ENCODE measurements around the gene ZNF462.

The ZNF462 gene

DNA sequence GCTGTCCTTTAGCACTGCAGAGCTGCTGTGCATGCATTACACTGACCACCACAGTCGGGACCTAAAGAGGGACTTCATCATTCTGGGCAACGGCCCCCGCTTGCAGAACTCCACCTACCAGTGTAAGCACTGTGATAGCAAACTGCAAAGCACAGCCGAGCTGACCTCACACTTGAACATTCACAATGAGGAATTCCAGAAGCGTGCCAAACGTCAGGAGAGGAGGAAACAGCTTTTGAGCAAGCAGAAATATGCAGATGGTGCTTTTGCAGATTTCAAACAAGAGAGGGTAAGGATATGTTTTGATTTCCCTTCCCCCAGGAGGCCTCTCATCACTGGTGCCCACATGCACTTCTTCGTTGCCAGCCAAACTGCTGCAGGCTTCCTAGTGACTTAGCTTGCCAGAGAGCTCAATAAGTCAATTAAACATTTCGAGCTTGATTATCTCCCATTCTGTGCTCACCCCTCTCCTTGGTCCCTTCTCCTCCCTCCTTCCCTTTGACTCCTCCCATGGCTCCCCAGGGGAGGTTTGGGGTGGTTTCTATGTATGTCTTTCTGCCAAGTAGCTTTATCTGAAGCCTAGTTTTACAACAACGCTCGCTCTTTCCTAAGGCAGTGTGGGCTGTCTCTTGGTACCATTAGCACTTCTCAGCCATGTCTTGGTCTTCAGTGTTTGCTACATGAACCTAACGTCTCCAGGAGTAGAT lies 66.7 kb downstream of the ZNF462 start:
- DNase-seq (ENCODE audit: low spot score), result peak; percentile 10

DNA sequence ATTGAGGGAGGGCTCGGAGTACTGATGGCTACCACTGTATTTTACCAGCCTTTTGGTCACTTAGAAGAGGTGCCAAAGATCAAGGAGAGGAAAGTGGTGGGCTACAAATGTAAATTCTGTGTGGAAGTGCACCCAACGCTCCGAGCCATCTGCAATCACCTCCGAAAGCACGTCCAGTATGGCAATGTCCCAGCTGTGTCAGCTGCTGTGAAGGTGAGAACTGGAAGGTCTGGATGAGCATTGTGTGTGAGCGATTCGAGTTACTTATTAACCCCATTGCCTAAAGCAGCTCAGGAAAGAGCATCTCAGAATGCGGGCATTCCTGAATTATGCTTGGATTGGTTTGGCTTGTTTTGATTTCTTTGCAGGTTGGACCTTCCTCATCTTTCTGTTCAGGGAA lies 67.5 kb downstream of the ZNF462 start:
- DNase-seq (ENCODE audit: low spot score), result no peak

DNA sequence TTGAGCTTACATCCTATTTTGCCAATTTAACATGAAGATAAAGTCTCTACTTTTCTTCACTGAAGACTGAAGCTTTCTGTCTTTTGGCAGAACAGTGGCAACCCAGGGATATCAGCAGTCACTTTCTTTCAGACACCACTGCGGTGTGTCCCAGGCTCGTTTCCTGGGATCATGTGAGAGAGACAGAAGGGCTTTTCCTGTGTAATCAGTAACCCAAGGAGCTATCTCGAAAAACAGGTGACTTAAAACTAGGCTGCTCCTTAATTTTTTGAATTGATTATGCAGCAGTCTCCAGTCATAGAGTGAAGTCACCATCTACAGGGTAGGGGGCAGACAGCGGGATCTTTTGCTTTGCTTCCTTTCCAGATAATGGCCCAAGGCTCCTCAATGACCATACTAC lies 68.5 kb downstream of the ZNF462 start:
- no peak for DNase-seq (ENCODE audit: low spot score)

DNA sequence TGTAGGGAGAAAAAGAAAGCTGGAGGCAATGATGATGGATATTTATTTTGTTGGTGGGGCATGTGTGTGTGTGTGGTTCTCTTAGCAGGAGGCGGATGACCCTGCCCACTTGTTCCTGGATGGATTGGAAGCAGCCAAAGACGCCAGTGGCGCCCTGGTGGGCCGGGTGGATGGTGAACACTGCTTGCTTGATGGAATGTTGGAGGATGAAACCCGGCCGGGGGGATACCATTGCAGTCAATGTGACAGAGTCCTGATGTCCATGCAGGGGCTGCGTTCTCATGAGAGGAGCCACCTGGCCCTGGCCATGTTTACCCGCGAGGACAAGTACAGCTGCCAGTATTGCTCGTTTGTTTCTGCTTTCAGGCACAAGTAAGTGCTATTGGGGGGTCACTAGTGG lies 69.2 kb downstream of the ZNF462 start:
- DNase-seq (ENCODE audit: low spot score), result no peak

DNA sequence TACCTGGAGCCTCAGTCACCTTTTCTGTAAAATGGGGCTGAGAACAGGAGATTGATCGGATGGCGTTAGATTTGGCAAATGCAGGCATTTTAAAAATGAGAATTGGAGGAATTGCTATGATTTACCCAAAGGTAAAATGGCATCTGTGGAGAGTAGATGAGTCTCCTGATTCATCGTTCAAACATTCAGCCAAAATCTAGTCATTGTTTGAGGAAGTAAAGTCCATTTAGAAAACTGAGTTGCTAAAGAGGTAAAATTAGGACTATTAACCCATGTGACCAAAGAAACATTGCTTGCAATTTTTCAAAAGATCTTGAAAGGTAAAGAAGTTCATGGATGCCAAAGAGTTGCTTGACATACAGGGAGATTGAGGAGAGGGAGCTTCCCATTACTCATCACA lies 69.7 kb downstream of the ZNF462 start:
- no peak for DNase-seq (ENCODE audit: low spot score)

DNA sequence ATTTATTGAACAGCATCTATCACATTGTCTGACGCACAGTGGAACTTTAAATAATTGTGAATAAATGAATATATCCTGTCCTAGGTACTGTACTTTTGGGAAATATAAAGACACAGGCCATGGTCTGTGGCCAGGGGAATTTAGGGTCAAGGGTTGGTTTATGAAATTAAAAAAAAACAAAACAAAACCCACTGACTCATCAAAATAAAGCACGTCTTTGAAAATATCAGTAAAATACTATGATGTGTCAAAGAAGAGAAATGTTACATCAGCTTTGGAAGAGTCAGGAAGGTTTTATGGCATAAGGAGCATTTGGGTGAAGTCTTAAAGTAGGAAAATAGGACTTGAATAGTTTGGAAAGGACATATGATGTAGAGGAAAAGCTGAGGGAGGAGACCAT lies 70.5 kb downstream of the ZNF462 start:
- no peak for DNase-seq (ENCODE audit: low spot score)

DNA sequence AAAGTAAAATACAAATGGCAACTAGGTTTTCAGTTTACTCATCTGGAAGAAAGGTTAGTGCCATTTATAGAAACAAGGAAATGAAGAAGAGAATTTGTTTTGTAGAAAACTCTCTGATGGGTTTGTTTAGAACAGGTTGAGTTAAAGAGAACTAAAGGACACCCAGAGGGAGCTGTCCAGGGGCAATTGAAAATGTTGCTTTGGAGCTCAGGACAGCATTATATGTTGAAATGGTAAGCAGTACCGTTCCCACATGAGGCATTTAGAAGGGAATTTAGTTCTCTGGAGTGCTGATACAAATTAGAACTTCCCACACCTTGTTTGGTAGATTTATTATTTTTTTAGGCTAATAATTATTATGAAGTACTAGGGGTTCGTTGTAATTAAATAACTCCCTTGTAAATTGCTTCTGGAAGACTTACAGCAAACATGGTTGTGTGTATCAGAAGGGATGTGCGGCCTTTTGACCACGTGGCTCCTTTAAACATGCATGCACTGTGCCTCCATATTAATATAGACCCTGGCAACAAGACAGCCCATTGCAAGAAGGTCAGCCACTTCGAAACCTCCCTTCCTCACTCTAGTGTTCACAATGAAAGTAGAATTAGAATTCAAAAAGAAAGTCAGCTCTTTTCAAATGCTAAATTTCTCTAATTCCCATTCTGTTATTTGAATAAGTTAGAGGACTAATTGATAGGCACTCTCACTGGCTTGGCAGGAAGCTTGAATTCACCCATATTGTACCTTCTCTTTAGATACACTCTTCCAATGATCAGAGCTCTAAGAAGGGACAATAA lies 71.7 kb downstream of the ZNF462 start:
- DNase-seq (ENCODE audit: low spot score), result no peak

DNA sequence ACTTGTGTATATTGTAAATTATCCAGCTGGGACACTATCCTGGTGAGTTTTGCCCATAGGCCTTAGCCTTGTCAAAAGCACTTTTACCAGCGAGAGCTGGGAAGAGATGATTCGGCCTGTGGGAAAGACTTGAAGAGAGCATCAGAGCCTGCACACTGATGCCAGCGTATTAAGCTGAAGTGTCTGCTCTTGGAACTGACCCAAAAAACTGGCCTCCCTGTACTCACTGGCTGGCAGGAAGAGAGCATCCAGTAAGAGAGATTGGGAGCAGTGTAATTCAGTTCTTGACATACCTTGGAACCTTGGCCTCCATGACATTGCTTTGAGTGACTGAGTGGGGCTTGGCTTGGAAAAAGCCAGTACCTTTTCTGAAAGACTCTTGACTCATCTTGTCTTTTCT lies 73.7 kb downstream of the ZNF462 start:
- DNase-seq (ENCODE audit: low spot score), result no peak

DNA sequence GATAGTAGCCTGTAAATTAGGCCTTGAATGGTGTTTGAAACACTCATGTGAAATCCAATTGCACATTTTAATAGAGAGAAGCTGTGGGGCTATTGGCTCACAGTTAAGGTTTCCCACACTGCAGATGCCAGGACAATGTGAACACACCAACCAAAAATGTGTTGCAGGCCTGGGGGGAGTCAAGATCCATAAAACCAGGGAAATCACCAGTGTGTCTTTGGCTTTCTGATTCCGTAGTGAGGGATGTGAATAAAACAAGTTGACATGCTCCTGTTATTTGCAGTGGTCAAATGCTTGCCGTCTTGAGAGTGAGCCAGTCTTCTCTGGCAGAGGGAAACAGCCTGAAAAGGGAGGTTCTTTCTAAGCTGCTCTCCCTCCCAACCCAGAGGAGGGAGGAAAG lies 79.0 kb downstream of the ZNF462 start:
- peak; percentile 13 for DNase-seq (ENCODE audit: low spot score)

DNA sequence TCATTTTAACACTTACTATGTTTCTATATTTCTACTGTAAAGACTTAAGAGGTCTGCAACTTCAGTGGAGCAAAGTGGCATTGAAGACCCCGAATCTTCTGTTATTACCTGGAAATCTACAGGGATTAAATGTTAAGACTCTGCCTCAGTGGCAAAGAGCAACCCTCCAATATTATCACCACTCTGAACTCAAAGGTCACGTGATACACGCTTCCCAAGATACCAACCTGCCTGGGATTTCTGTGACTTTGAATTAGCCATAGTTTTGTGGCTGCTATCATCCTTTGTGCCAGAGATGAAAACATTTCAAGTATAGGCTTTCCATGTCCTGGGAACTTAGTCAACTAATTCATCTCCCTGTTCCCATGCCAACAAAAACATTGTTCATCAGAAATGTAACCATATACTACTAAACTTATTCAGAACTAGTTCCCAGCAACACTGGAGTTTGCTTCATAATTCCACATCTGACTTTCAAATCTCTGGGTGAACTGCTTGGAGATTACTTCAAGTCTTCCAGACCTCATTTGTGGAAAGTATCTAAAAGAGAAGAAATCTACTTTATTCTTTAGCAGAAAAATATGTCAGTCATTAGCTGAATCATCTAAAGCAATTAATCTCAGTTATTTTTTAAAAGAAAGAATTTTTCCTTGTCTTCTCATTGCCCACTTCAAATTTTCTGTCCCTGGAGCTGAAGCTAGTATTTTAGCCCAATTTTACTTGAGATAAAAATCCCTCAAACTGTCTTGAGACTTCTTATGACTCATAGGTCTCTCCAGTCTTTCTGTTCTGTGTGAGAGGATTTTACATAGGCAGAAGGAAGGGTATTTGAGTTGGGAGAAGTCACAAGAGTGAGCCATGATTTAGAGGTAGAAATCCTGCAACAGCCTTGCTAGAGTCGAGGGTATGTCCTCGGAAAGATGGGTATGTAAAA lies 83.0 kb downstream of the ZNF462 start:
- DNase-seq (ENCODE audit: low spot score), result peak; percentile 45

DNA sequence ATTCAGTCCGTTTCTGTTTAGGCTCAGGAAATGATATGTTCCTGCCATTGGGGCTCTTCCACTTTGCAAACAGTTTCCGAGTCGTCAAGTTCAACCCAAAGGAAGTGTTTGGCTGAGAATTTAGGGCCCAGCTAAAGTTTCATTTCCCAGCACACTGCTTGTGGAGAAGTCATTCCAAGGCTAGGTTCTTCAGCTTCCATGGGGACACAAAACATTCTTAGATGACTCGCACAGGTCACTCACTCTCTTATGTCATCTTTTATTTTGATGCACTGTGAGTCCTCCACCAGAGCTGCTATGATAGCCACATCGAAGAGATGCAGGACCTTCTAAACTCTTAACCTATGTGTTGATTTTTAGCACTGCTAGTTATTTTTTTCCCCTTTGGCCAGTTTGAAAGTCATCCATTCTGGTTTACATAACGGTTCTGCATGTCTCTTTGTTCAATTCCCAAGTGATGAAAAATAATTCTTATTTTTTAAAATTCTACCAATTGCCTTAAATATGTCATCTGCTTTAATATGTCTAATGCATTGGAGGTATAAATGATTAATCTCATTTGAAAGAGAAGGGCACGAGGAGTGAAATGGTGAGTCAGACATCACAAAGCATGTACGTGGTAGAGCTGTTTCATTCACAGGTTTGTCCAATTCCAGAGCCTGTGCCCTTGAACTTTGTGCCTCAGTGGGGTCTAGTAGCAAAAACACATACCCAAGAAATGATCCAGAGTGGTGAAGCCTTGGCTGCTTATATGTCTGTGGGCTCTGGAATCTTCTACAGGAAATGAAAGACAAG lies 84.3 kb downstream of the ZNF462 start:
- DNase-seq (ENCODE audit: low spot score), result no peak

DNA sequence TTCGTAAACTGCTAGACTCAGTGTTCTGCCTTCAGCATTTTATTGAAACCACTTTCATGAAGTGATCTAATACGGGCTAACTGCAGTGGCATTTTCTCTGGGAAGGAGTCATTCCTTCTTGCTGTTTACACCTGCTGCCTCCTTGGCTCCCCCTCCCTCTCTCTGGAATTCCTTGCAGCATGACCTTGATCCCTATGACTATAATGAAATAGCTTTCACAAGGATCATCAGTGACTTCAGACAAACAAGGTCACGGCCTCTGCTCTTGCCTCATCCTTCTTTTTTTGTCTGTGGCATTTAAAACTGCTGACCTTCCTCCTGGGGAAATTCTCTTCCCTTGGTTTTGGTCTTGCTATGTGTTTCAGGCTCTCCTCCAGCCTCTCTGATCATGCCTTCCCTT lies 90.2 kb downstream of the ZNF462 start:
- peak; percentile 40 for DNase-seq (ENCODE audit: low spot score)

DNA sequence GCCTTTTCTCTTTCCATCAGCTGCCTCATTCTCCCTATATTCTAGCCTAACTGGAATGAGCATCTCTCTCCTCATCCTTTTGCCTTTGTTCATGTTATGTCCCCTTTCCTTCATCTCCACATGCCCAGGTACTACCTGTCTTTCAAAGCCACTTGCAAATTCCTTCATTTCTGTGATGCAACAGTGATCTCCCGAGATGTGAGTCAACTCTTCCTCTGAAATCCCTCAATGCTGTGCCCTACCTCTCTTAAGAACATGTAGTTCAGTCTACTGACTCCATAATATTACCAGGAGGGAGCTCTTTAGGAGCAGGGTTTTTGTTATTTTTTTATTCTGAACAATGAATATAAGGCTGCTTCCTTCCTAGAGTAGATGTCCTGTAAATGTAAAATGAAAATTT lies 91.6 kb downstream of the ZNF462 start:
- no peak for DNase-seq (ENCODE audit: low spot score)

DNA sequence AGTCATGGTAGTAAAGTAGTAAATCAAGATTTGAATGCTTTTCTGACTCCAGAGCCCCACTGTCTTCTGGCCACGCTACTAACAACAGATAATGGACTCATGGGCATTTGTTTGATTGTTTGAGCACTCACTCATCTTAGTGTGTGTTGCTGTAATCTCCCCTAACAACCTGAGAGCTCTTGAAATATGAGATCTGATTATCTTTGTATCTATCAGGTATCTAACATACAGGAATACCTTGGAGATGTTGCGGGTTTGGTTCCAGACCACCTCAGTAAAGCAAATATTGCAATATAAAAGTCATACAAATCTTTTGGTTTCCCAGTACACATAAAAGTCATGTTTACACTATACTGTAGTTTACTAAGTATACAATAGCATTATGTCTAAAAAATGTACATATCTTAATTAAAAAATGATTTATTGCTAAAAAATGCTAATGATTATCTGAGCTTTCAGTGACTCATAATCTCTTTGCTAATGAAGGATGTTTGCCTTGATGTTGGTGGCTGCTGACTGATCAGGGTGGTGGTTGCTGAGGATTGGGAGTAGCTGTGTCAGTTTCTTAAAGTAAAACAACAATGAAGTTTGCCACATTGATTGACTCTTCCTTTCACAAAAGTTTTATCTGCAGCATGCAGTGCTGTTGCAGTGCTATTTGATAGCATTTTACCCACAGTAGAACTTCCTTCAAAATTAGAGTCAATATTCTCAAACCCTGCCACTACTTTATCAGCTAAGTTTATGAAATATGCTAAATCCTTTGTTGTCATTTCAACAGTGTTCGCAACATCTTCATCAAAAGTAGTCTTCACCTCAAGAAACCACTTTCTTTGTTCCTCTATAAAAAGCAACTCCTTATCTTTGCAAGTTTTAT lies 92.2 kb downstream of the ZNF462 start:
- no peak for DNase-seq (ENCODE audit: low spot score)

DNA sequence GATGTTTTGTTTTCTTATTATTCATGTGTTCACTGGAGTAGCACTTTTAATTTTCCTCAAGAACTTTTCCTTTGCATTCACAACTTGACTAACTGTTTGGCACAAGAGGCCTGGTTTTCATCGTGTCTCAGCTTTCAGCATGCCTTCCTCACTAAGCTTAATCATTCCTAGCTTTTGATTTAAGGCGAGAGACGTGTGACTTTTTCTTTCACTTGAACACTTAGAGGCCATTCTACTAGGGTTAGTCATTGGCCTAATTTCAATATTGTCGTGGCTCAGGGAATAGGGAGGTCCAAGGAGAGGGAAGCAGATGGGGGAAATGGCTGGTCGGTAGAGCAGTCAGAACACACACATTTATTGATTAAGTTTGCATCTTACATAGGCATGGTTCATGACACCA lies 94.0 kb downstream of the ZNF462 start:
- peak; percentile 27 for DNase-seq (ENCODE audit: low spot score)

DNA sequence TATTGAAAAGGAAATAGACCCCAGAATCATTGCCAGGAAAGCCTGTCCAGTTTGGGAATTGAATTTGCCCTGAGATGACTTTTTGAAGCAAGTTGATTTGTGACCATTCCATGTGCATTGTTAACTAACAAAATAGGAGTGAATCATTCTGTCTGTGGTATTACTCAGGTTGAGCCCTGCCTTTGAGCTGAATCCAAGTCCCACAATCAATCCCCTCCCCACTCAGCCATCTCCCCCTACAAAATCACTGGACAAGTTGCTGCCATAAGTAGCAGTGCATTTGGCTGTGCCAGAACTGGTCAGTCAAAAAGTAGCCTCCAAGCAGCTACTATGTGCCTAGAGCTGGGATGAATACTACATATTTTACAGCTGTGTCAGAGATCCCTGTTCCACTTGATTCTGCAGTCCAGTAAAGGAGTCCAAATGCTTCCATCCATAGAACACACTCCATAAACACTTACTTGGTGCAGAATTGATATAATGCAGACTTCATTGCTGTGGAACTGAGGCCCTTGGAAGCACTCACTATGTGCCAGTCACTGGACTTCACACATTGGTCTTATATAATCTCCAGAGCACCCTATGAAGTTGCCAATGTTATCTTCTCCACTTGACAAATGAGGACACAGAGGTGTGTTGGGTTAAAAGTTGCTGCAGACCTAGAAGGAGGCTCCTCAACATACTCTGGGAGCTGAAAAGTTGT lies 96.1 kb downstream of the ZNF462 start:
- DNase-seq (ENCODE audit: low spot score), result peak; percentile 41

DNA sequence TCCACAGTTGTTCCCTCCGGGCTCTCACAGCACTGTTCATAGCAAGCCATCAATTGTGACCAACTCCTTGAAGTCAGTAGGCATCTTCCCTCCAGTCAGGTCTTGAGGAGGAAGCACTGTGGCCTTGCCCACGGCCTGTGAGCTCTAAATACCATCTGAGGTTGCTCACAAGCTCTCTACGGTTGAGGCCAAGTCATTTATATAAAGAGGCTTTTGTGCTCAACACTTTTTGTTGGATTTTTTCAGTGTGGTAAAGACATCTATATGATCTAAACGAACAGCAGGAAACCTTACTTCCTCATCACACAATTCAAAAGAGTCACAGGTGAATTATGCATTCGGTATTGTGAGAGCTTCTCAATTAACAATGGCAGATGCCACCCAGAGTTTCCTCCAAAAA lies 97.3 kb downstream of the ZNF462 start:
- DNase-seq (ENCODE audit: low spot score), result no peak

DNA sequence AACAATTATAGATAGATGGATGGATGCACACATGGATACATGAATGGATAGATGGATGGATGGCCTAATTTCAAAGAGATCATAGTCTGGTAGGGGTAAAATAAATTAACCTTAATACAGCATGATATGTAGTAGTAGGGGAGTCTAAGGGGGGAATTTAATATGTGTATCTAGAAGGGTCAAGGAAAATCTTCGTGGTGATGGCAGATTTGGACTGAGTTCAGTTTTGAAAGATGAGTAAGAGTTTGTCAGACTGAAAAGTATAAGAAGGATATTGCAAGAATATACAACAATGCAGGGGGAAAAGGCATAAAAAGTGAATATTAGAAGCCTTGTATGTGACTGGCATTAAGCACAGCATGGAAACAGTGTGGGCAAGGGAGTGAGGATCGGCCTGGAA lies 98.7 kb downstream of the ZNF462 start:
- no peak for DNase-seq (ENCODE audit: low spot score)

DNA sequence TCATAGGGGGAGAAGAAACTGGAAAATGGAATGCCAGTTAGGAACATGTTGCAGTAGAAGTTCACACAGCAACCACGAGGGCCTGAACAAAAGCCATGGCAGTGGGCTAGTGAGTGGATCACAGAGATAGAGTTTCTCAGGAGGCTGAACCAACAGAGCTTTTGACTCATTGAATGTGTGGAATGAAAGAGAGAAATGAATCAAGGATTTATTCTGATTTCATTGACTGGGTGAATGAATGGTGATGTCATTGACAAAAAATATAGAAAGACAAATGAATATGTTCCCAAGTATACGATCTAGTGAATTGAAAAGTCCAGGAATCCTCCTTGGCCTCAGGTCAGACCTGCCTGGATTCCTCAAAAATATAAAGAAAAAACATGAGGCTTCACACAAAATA lies 99.2 kb downstream of the ZNF462 start:
- DNase-seq (ENCODE audit: low spot score), result no peak
